HEK293 (cell line): ENCODE data around the gene CERS3.

Experiments
- CTCF ChIA-PET: fragments of 350-600 bp; formaldehyde crosslinking; extraction: SDS; loops from one replicate; lab custom pipeline; 2021; ENCODE audit warnings: antibody characterized with exemption; lab: Yijun Ruan, JAX
- POLR2A ChIA-PET: fragments of 300-600 bp; formaldehyde crosslinking; extraction: SDS; loops from one replicate; lab custom pipeline; 2020; ENCODE audit warnings: antibody characterized with exemption, inconsistent platforms; lab: Yijun Ruan, JAX
- H3K27ac ChIP-seq: fragments of 200-500 bp; sonication (Bioruptor generic); 2 replicates; pipeline ENCODE4 v1.5.1; 2014; ENCODE audit warnings: low read depth, low read length, control low read depth, inconsistent platforms; ENCODE audit errors: extremely low read depth
- H3K36me3 ChIP-seq, 2 experiments: fragments of 200-500 bp in 1 of 2; sonication (Bioruptor generic) in 1 of 2; 1 replicate in 1 of 2; 2 replicates in 1 of 2; pipeline ENCODE4 v1.5.1; 2014 to 2017; ENCODE audit warnings: inconsistent platforms in 2 of 2, low read length in 2 of 2; ENCODE audit not compliant: control insufficient read depth in 2 of 2, insufficient read depth in 1 of 2
- H3K4me1 ChIP-seq: fragments of 200-500 bp; sonication (Bioruptor generic); 2 replicates; pipeline ENCODE4 v1.5.1; 2014; ENCODE audit warnings: mild to moderate bottlenecking, low read length, inconsistent platforms; ENCODE audit not compliant: control insufficient read depth, insufficient read depth
- H3K4me3 ChIP-seq: 2 replicates; pipeline ENCODE4 v1.5.1; 2011; ENCODE audit warnings: low read depth, mild to moderate bottlenecking, control low read depth, low read length, moderate library complexity
- H3K9me3 ChIP-seq: fragments of 200-500 bp; sonication (Bioruptor generic); 2 replicates; pipeline ENCODE4 v1.5.1; 2014; ENCODE audit warnings: low read depth, low read length, inconsistent platforms; ENCODE audit not compliant: control insufficient read depth, insufficient read depth
- GLIS2 ChIP-seq: fragments of 450-650 bp; formaldehyde crosslinking; IDR thresholded peaks from 2 replicates; pipeline ENCODE4 v1.5.1; 2016; ENCODE audit warnings: missing biosample characterization, missing genetic modification characterization
- MEIS1 ChIP-seq: sonication (generic); formaldehyde crosslinking; IDR thresholded peaks from 2 replicates; pipeline ENCODE4 v1.8.1; 2022; ENCODE audit warnings: missing genetic modification reagents, mild to moderate bottlenecking, borderline replicate concordance
- SCRT1 ChIP-seq: fragments of 450-650 bp; formaldehyde crosslinking; IDR thresholded peaks from 2 replicates; pipeline ENCODE4 v1.5.1; 2016; ENCODE audit warnings: missing biosample characterization, missing genetic modification characterization, borderline replicate concordance
- SP2 ChIP-seq: fragments of 450-650 bp; formaldehyde crosslinking; IDR thresholded peaks from 2 replicates; pipeline ENCODE4 v1.5.1; 2016; ENCODE audit warnings: missing biosample characterization, missing genetic modification characterization
- ZBTB17 ChIP-seq: fragments of 450-650 bp; formaldehyde crosslinking; IDR thresholded peaks from 2 replicates; pipeline ENCODE4 v1.5.1; 2016; ENCODE audit warnings: missing biosample characterization, missing genetic modification characterization
- ZBTB7A ChIP-seq: fragments of 450-650 bp; formaldehyde crosslinking; IDR thresholded peaks from 2 replicates; pipeline ENCODE4 v1.5.1; 2016; ENCODE audit warnings: low read depth, missing biosample characterization, missing genetic modification characterization
- ZFP3 ChIP-seq: fragments of 450-650 bp; formaldehyde crosslinking; IDR thresholded peaks from 2 replicates; pipeline ENCODE4 v1.5.1; 2016; ENCODE audit warnings: low read depth, missing biosample characterization, missing genetic modification characterization
- ZNF133 ChIP-seq: fragments of 450-650 bp; formaldehyde crosslinking; IDR thresholded peaks from 2 replicates; pipeline ENCODE4 v1.5.1; 2016; ENCODE audit warnings: missing biosample characterization, missing genetic modification characterization
- ZNF157 ChIP-seq: fragments of 450-650 bp; formaldehyde crosslinking; IDR thresholded peaks from 2 replicates; pipeline ENCODE4 v1.5.1; 2016; ENCODE audit warnings: missing biosample characterization, missing genetic modification characterization
- ZNF174 ChIP-seq: fragments of 450-650 bp; formaldehyde crosslinking; IDR thresholded peaks from 2 replicates; pipeline ENCODE4 v1.5.0; 2017; ENCODE audit warnings: missing biosample characterization, mild to moderate bottlenecking, missing genetic modification characterization
- ZNF341 ChIP-seq: fragments of 450-650 bp; formaldehyde crosslinking; IDR thresholded peaks from 2 replicates; pipeline ENCODE4; 2016; ENCODE audit warnings: low read depth, missing biosample characterization, missing genetic modification characterization
- ZNF366 ChIP-seq: fragments of 450-650 bp; formaldehyde crosslinking; conservative IDR thresholded peaks from 2 replicates; pipeline ENCODE4 v1.5.1; 2016; ENCODE audit warnings: missing biosample characterization, missing genetic modification characterization
- ZNF37A ChIP-seq: fragments of 450-650 bp; IDR thresholded peaks from 2 replicates; pipeline ENCODE4 v1.5.1; 2018; ENCODE audit warnings: missing biosample characterization, missing genetic modification characterization
- ZNF433 ChIP-seq: fragments of 450-650 bp; formaldehyde crosslinking; IDR thresholded peaks from 2 replicates; pipeline ENCODE4 v1.5.1; 2016; ENCODE audit warnings: missing biosample characterization, missing genetic modification characterization, low read depth
- ZNF48 ChIP-seq: fragments of 450-650 bp; formaldehyde crosslinking; IDR thresholded peaks from 2 replicates; pipeline ENCODE4 v1.5.1; 2016; ENCODE audit warnings: missing biosample characterization, missing genetic modification characterization
- ZNF585B ChIP-seq: fragments of 450-650 bp; formaldehyde crosslinking; IDR thresholded peaks from 2 replicates; pipeline ENCODE4 v1.5.1; 2016; ENCODE audit warnings: missing biosample characterization, missing genetic modification characterization
- ZNF791 ChIP-seq: fragments of 450-650 bp; formaldehyde crosslinking; IDR thresholded peaks from 2 replicates; pipeline ENCODE4 v1.5.1; 2016; ENCODE audit warnings: missing biosample characterization, missing genetic modification characterization
- ZXDB ChIP-seq: fragments of 450-650 bp; formaldehyde crosslinking; IDR thresholded peaks from 2 replicates; pipeline ENCODE4 v1.5.1; 2016; ENCODE audit warnings: missing biosample characterization, missing genetic modification characterization
- TF ChIP-seq, protein P1 (sequence below): fragments of 450-650 bp; formaldehyde crosslinking; IDR thresholded peaks from 2 replicates; pipeline ENCODE4 v1.5.1; 2017; ENCODE audit warnings: missing biosample characterization, mild to moderate bottlenecking, missing genetic modification characterization, moderate library complexity
- TF ChIP-seq, protein P2 (sequence below): fragments of 450-650 bp; formaldehyde crosslinking; optimal IDR thresholded peaks from 2 replicates; pipeline ENCODE3; 2016; ENCODE audit warnings: missing biosample characterization, mild to moderate bottlenecking, missing genetic modification characterization
- TF ChIP-seq, protein P3 (sequence below): fragments of 450-650 bp; formaldehyde crosslinking; IDR thresholded peaks from 2 replicates; pipeline ENCODE4 v1.5.1; 2016; ENCODE audit warnings: missing biosample characterization, missing genetic modification characterization

Gene CERS3

DNA sequence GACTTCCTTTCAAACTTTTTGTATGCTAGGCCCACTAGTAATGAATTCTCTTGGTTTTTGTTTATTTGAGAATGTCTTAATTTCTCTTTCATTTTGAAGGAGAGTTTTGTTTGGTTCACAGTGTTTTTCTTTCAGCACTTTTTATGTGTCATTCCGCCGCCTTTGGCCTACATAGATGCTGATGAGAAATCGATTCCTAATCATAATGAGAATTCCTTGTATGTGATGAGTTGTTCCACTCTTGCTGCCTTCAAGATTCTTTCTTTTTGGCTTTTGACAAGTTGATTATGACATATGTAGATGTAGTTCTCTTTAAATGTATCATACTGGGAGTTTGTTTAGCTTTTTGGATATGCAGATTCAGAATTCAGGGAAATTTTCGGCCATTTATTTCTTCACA lies 35.5 kb downstream of the CERS3 start (continued):
- TF ChIP-seq ZFP3 (no peak), ZNF341 (tag by site-specific recombination) (no peak), ZNF585B (tag by site-specific recombination) (no peak)

DNA sequence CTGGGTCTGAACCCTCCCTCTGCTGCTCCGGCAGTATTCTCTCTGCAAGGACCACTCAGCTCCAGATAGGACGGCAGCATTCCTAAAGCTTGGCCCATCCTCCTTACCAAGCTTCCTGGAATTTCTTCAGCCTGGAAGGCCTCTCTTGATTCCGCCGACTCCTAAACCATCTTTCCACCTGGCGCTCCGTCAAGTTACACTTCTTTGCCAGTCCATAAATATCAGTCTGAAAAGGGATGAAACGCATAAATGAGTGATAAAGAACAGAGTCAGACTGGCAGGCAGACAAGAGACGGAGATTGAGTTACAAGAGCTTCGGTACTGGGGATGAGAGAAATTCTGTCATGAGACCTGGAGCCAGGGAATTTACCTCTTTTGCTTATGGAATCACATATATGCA lies 44.3 kb downstream of the CERS3 start:
- no peak overlapping the region for H3K4me3 ChIP-seq
- TF ChIP-seq MEIS1 (CRISPR knock-in tag), result no peak
- no peak for TF ChIP-seq ZNF791 (tag by site-specific recombination)
- no peak for TF ChIP-seq ZNF366 (tag by site-specific recombination)
- TF ChIP-seq ZNF48 (tag by site-specific recombination), result no peak
- TF ChIP-seq, protein P1, sequence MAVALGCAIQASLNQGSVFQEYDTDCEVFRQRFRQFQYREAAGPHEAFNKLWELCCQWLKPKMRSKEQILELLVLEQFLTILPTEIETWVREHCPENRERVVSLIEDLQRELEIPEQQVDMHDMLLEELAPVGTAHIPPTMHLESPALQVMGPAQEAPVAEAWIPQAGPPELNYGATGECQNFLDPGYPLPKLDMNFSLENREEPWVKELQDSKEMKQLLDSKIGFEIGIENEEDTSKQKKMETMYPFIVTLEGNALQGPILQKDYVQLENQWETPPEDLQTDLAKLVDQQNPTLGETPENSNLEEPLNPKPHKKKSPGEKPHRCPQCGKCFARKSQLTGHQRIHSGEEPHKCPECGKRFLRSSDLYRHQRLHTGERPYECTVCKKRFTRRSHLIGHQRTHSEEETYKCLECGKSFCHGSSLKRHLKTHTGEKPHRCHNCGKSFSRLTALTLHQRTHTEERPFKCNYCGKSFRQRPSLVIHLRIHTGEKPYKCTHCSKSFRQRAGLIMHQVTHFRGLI (tag by site-specific recombination), result no peak
- H3K36me3 ChIP-seq, result no peaks in the 10 kb centered on the region
- no peaks in the 10 kb centered on the region for H3K4me1 ChIP-seq
- H3K27ac ChIP-seq, result no peak overlapping the region
- ChIA-PET POLR2A (no interaction called here), CTCF (interaction anchor here (1.7 kb wide), 1 partner anchor 728 kb away, joined by 3 read pairs; no protein-coding TSS in a partner anchor)
- no peaks in the 10 kb centered on the region for H3K9me3 ChIP-seq

DNA sequence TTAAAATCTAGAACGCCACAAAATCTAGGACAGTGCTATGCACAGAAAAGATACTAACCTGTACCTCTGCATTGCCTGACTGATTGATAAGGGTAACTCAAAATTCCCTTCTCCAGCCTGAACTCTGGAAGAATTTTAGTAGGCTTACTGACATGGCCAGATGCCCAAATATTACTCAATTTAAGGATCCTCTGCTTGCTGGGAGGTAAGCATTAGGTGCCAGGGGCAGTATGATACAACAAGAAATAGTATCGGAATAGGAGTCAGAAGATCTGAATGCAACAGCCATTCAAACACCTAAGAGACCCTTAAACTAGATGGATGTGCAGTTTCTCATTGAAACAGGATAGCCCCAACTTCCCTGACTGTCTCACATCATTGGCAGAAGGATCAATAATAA lies 45.4 kb downstream of the CERS3 start:
- H3K9me3 ChIP-seq, result no peaks in the 10 kb centered on the region
- no peak overlapping the region for H3K27ac ChIP-seq
- no peaks in the 10 kb centered on the region for H3K4me1 ChIP-seq
- ChIA-PET POLR2A (no interaction called here), CTCF (no interaction called here)
- no peak overlapping the region for H3K4me3 ChIP-seq
- no peaks in the 10 kb centered on the region for H3K36me3 ChIP-seq
- TF ChIP-seq ZNF37A (no peak), ZBTB7A (tag by site-specific recombination) (no peak), ZNF433 (tag by site-specific recombination) (no peak), ZNF157 (no peak), GLIS2 (tag by site-specific recombination) (no peak), ZNF133 (tag by site-specific recombination) (no peak), ZNF174 (tag by site-specific recombination) (no peak), SP2 (tag by site-specific recombination) (no peak), ZNF341 (tag by site-specific recombination) (no peak), SCRT1 (no peak), ZXDB (tag by site-specific recombination) (no peak), ZBTB17 (tag by site-specific recombination) (no peak)
- TF ChIP-seq, protein P2, sequence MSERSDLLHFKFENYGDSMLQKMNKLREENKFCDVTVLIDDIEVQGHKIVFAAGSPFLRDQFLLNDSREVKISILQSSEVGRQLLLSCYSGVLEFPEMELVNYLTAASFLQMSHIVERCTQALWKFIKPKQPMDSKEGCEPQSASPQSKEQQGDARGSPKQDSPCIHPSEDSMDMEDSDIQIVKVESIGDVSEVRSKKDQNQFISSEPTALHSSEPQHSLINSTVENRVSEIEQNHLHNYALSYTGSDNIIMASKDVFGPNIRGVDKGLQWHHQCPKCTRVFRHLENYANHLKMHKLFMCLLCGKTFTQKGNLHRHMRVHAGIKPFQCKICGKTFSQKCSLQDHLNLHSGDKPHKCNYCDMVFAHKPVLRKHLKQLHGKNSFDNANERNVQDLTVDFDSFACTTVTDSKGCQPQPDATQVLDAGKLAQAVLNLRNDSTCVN (tag by site-specific recombination), result no peak
- TF ChIP-seq, protein P3, sequence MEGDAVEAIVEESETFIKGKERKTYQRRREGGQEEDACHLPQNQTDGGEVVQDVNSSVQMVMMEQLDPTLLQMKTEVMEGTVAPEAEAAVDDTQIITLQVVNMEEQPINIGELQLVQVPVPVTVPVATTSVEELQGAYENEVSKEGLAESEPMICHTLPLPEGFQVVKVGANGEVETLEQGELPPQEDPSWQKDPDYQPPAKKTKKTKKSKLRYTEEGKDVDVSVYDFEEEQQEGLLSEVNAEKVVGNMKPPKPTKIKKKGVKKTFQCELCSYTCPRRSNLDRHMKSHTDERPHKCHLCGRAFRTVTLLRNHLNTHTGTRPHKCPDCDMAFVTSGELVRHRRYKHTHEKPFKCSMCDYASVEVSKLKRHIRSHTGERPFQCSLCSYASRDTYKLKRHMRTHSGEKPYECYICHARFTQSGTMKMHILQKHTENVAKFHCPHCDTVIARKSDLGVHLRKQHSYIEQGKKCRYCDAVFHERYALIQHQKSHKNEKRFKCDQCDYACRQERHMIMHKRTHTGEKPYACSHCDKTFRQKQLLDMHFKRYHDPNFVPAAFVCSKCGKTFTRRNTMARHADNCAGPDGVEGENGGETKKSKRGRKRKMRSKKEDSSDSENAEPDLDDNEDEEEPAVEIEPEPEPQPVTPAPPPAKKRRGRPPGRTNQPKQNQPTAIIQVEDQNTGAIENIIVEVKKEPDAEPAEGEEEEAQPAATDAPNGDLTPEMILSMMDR (tag by site-specific recombination), result no peak
